Occipital lobe (tissue), 2 donors: Measurements from ENCODE around the gene CXCR6. TPM values are rescaled to one million over a fixed set of nuclear protein-coding genes. Genes with fewer than 3 reads are reported as not detected.
A peak's percentile ranks its signal among the peaks of the same experiment; 100 is the strongest.

Experiments
- DNase-seq: peaks from one replicate; lab custom pipeline; 2025; lab: John Stamatoyannopoulos, UW
- total RNA-seq: library from RNA; depleted of rRNA; stranded (reverse); fragments of >200 nt; gene quantifications from one replicate; pipeline ENCODE4 v1.2.3, GENCODE V29; 2014

CXCR6 gene
- not detected for total RNA-seq

- no peak for DNase-seq
Measured at GRCh38 chr3:45943207-45943846, at the start of gene CXCR6. Gene CXCR6, plus strand, starts transcription at chr3:45943464. Its CDS starts 3,018 bp downstream, at chr3:45946482.

DNA sequence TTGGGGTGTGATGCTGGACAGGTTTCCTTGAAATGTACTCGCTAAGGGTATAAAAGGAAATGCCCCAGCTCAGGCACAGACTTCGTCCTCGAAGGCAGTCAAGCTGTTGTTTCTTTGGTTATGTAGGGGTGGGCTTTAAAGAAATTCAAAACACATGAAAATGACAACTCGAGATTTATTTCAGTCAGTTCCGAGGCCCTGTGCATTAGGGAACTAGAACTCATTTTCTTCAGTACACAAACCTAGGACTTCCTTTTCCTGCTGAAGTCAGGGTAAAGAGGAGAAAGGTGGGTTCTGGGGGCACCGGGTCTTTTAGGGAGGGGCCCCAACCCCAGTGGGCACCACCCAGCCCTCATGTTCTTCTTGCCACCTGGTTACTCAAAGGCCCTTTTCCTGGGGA lies 49.2 kb upstream of the CXCR6 start:
- DNase-seq = no peak

DNA sequence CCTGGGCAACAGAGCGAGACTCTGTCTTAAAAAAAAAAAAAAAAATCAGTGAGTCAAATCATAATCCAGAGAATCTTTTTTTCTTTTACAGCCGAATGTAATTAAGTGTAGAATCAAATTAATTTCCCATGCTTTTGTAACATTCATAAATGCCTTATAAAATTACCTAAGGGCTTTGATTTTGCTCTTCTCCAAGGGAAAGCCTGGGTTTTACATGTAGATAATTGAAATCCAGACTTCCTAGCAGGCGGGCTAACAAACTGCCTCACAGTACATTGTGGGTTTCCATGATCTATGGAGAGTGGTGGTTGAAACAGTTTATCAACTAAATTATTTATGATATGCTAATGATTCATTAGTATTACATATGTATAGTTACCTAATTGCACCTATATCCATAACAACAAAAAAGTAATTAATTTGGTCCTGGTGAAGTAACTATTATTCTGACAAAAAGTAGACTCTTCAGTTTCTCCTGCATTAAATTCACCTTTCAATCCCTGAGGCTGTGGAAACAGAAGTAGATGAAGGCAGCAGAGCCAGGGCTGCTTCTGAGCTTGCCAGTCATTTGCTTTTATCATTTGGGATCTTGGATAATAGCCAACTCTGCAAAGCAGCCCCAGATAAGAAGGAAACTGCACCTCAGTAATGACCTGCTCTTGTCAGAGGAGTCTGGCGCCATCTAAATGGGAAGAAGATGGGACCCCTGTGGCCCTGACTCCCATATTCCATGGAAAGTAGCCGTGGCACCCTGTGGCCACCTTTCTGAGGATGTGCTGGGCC lies 47.4 kb upstream of the CXCR6 start:
- no peak for DNase-seq

GRCh38 chr3:45896956-45897355 lies 46.3 kb upstream of the CXCR6 start:
- DNase-seq = no peak

DNA sequence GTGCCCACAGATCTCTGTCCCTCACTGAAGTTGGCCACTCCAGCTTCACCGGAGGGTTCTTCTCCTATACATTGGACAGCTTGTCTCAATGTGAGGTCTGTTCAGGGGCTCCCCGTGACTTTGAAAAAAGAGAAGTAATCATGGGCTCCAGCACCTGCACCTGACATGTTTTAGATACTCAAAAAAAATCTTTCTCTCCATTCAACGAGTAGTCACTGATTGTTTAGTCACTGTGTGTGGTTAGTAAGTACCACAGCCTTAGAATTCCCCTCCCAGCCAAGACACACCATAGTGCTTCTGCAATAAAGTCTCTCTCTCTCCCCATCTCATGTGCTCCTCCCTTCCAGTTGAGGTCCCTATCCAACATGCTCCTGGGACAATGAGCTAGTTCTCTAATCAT lies 38.3 kb upstream of the CXCR6 start:
- DNase-seq = no peak

DNA sequence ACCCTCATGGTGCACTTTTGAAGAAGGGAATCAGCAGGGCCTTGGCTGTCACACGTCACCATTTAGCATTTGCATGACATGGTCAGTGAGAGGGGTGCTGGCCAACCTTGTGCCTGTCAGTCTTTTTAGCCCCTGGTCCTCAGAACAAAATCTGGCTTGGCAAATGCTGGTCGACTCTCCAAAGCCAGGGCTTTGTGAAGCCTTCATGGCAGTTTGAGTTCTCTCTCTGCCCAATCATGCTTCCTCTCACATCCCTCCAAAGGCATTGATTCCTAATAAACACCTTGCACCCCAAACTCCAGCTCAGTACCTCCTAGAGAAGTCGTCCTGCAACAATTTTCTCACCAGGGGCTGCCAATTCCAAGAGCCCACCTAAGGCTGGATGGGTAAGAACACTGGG lies 37.5 kb upstream of the CXCR6 start:
- DNase-seq = no peak

- no peak for DNase-seq
Measured at GRCh38 chr3:45906681-45907407, 36.4 kb upstream of the CXCR6 start.

DNA sequence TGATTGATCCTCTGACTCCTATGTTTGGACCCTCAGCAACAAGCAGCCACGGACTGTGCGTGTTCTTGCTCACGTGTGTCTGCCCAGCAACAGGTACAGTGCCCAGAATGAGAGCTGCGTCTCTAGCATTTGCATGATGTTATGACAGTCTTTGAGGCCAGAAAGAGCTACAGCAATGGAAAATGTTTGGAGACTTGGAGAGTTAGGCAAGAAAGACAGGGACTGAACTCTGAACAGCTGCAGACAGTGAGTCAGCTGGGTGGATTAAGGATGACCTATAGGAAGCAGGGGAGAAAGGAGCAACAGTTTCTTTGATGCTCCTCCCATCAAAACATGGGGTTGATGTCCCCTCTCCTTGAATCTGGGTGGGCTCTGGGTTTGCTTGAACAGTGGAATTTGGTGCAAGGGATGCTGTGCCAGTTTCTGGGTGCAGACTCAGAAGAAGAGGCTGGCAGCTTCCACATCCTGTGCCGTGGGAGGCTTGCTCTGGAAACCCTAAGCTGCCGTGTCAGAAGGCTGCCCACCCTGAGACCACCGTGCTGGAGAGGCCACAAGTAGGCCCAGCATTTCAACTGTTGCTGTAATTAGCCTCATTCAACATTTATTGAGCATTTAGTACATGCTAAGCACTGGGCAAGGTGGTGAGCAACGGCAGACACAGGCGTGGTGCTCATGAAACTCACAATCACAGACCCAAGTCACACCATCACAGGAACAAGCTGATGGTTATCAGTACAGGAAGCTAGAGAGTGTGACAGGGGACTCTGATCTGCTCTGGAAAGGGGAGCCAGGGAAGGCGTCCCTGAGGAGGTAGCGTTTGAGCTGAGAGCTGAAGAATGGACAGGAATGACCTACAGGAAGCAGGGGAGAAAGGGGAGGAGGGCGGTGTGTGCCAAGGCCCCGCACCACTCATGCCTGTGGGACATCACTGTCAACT lies 35.2 kb upstream of the CXCR6 start:
- no peak for DNase-seq

GRCh38 chr3:45908761-45909160 lies 34.5 kb upstream of the CXCR6 start:
- DNase-seq = no peak

GRCh38 chr3:45909542-45909941 lies 33.7 kb upstream of the CXCR6 start:
- DNase-seq = no peak

DNA sequence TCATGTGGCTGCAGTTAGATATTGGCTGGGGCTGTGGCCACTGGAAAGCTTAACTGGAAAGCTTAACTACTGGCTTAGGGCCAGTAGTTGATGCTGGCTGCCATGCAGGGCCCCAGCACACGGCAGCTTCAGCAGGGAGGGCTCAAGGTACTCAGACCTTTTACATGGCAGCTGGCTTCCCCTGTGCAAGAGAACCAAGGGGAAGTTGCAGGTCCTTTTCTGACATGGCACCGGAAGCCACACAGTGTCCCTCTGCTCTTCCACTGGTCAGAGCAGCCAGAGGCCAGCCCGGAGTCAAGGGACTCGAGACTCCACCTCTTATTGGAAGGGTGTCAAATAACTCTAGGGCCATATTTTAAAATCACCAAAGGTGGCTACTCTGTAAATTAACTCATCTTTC lies 32.4 kb upstream of the CXCR6 start:
- DNase-seq = no peak

DNA sequence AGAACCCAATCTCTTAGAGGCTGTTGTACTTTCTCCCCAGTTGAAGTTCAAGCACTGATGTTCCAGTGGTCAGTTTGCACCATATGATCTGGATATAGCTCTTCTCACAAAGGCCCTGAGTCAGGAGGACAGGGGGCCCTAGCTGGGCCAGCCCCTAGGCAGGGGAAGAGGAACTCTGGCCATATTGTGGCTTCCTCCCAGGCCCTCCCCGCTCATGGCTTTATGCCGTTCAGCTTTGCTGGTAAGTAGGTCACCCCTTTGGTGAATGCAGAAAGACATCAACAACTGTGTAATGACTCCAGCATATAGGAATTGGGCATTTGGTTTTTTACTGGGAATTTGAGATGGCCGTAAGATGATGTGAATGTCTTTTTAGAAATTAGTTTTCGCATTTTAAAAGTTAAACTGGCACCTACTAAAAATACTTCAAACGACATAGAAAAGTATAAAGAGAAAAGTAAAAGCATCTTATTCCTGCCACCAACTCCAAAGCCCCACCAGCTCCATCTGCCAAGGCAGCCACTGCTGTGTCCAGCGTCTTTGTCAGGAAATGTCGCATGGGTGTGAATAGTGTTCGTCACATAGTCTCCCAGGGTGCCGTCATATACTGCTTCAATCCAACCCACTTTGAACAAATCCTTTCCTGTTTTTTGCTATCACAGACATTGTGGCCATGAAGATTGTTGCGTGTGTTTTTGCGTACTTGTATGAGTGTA lies 31.6 kb upstream of the CXCR6 start:
- DNase-seq = no peak

- no peak for DNase-seq
Measured at GRCh38 chr3:45912435-45912834, 30.8 kb upstream of the CXCR6 start.

GRCh38 chr3:45914362-45915058 lies 28.8 kb upstream of the CXCR6 start:
- no peak for DNase-seq

- DNase-seq = no peak
Measured at GRCh38 chr3:45915059-45915439, 28.2 kb upstream of the CXCR6 start.

- peak; percentile 30 for DNase-seq
Measured at GRCh38 chr3:45915518-45916231, 27.6 kb upstream of the CXCR6 start.

DNA sequence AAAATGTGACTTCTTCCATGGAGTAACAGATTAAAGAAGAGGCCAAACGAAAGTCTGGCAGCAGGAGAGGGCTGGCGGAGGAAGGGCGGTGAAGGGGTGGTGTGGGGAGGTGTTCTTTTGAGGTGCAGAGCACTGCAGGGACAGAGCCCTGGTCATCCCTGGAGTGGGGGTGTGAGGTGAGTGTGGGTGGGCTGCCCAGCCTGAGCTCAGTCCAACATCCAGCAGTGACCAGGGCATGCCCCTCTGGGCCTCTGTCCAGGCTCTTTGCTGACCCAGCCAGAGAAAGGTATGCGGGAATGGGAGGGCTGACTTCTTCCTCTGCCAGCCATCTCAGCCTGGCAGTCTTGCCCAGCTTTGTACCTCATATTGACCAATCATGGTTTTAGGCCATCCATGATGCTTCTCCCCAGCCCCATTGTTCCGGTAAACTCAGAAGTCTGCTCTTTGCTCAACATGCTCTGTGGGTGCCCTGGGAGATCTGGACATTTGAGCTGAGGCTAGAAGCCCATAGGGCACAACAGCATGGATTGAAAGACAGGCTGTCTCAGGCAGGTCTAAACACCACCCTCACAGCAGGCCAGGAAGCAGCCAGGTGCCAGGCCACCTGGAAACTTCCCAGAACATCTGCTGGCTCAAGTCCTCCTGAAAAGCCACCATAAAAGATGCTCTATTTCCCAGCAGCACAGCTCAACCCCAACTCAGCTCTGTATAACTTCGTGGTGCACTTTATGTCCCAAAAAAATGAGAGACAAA lies 25.9 kb upstream of the CXCR6 start:
- no peak for DNase-seq

DNA sequence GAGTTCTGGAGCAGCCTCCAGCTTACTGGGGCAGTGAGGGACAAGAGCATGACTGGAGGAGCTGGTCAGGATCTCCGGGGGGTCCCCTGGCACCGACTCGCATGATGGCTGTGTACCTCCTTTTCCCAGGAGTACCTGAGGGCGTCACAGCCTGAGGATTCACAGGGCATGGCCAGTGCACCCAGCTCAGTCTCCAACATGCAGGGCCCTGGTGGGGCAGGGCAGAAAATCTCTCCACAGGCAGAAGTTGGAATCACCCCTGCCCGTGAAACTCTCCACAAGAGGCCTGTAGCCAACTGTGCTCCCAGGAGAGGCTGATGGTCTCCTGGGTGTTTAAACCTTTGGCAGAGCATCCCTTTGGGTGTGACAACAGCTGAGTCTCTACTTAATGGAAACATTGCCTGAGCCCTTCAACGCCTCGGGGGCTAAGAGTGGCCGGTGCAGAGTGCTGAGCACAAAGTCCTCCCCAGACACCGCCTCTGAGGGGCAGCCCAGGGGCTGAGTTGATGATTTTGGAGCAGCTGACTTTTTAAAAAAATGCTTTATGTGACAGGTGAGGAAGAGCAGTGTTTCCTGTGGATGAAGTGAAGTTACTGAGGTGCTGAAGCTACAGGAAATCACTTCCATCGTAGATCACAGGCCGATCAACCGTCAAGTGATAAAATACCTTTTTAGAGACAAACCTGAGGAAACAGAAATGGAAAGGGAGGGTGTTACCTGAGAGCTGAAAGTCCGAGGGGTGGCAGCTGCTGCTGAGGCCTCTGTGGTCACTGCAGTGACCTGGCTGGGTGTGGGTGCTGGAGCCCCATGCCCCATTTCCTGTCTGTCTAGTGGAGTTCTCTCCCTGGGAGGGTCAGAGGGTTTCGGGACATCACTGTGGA lies 21.9 kb upstream of the CXCR6 start:
- DNase-seq = no peak
